T-cell (primary cell): Measurements from ENCODE around the gene PLCG1. TPM values are rescaled to one million over a fixed set of nuclear protein-coding genes. Genes with fewer than 3 reads are reported as not detected.
"Not testable (repeated sequence)": the region's sequence is repeated elsewhere in the genome, so short reads cannot be mapped to it uniquely, and the experiment has no call there.

Experiments
- ATAC-seq, 4 experiments: fragments of 200-7000 bp in 3 of 4; fragments of 150-1000 bp in 1 of 4; cut with Tn5 transposase; replicated peaks in 1 of 4; 1 replicate in 3 of 4; 2 replicates in 1 of 4; pipeline ENCODE4 v1.10.0; 2021; ENCODE audit warnings: moderate library complexity in 3 of 4, mild to moderate bottlenecking in 2 of 4, moderate number of reproducible peaks in 1 of 4
- CTCF ChIA-PET, 2 donors: fragments of 300-600 bp; sonication (Branson Sonifier 250); formaldehyde crosslinking; loops; one replicate each; lab custom pipeline; 2022; ENCODE audit warnings: antibody characterized with exemption in 2 of 2; lab: Charles Lee
- POLR2A ChIA-PET, 2 donors: fragments of 300-600 bp; sonication (Branson Sonifier 250); formaldehyde crosslinking; loops; one replicate each; lab custom pipeline; 2022; ENCODE audit warnings: antibody characterized with exemption in 2 of 2; lab: Charles Lee
- DNase-seq, 35 experiments: peaks; one replicate each; pipeline versions ENCODE4 v3.0.0 to v3.0.0-alpha.2; 2013 to 2023
- H3K27ac ChIP-seq: one replicate; pipeline ENCODE4 v1.5.1; 2013; ENCODE audit warnings: low read length
- H3K27me3 ChIP-seq, 2 experiments: replicated peaks in 1 of 2; 1 replicate in 1 of 2; 2 replicates in 1 of 2; pipeline versions ENCODE4 v1.6.1 to v1.7.0; 2013; ENCODE audit warnings: low read length in 1 of 2, mixed read lengths in 1 of 2; ENCODE audit not compliant: control insufficient read depth in 2 of 2, insufficient read depth in 2 of 2; ENCODE audit errors: extremely low read depth in 1 of 2
- H3K36me3 ChIP-seq, 2 donors: 1 replicate in 1 of 2; 2 replicates in 1 of 2; pipeline versions ENCODE4 v1.6.1 to v1.7.0; 2013; ENCODE audit warnings: low read length in 1 of 2; ENCODE audit not compliant: control insufficient read depth in 2 of 2, insufficient read depth in 1 of 2; ENCODE audit errors: extremely low read depth in 1 of 2
- H3K4me1 ChIP-seq, 2 experiments: 1 replicate in 1 of 2; 2 replicates in 1 of 2; pipeline versions ENCODE4 v1.6.1 to v1.7.0; 2013; ENCODE audit warnings: low read length in 2 of 2, mixed read lengths in 1 of 2; ENCODE audit not compliant: insufficient read depth in 2 of 2, control insufficient read depth in 1 of 2; ENCODE audit errors: extremely low read depth in 1 of 2
- H3K4me3 ChIP-seq, 2 donors: 1 replicate in 1 of 2; 2 replicates in 1 of 2; pipeline versions ENCODE4 v1.5.1 to v1.7.0; 2013; ENCODE audit warnings: mild to moderate bottlenecking in 2 of 2, low read length in 1 of 2, moderate library complexity in 1 of 2; ENCODE audit not compliant: control insufficient read depth in 1 of 2; ENCODE audit errors: extremely low read depth in 1 of 2
- H3K9me3 ChIP-seq: 2 replicates; pipeline ENCODE4 v1.7.0; 2013
- H3K27ac Mint-ChIP-seq, 2 donors: one replicate each; pipeline ENCODE4 v1.8.0; 2020 to 2021; ENCODE audit warnings: mild to moderate bottlenecking in 2 of 2, mixed read lengths in 2 of 2
- H3K27me3 Mint-ChIP-seq, 2 donors: one replicate each; pipeline ENCODE4 v1.8.0; 2021 to 2022; ENCODE audit warnings: mixed read lengths in 2 of 2
- H3K36me3 Mint-ChIP-seq: one replicate; pipeline ENCODE4 v1.8.0; 2021; ENCODE audit warnings: mixed read lengths
- H3K4me1 Mint-ChIP-seq, 3 donors: one replicate each; pipeline ENCODE4 v1.8.0; 2020 to 2022; ENCODE audit warnings: mixed read lengths in 3 of 3, mild to moderate bottlenecking in 1 of 3
- H3K4me3 Mint-ChIP-seq, 3 donors: one replicate each; pipeline ENCODE4 v1.8.0; 2020 to 2022; ENCODE audit warnings: mild to moderate bottlenecking in 3 of 3, mixed read lengths in 3 of 3, moderate library complexity in 3 of 3
- H3K9me3 Mint-ChIP-seq, 3 donors: one replicate each; pipeline ENCODE4 v1.8.0; 2020 to 2022; ENCODE audit warnings: mixed read lengths in 3 of 3
- WGBS: methylation state at CpG from one replicate; pipeline ENCODE4 v1.1.5; 2013; ENCODE audit warnings: missing lambda C conversion rate; ENCODE audit not compliant: insufficient coverage; 5-methylcytosine and 5-hydroxymethylcytosine counted together
- total RNA-seq, 35 experiments: library from RNA in 6 of 35; stranded (reverse) in 6 of 35; fragments of 120-200 nt in 1 of 35; gene quantifications; one replicate each; pipeline versions ENCODE4 v1.2.1 to v1.2.4 and lab custom pipeline; 2013 to 2026

The PLCG1 gene
- total RNA-seq, 5 donors from 2014 or later (not counting 1 experiment from before 2014, with no cell fraction given) = 390 to 589 (median 444) TPM

DNA sequence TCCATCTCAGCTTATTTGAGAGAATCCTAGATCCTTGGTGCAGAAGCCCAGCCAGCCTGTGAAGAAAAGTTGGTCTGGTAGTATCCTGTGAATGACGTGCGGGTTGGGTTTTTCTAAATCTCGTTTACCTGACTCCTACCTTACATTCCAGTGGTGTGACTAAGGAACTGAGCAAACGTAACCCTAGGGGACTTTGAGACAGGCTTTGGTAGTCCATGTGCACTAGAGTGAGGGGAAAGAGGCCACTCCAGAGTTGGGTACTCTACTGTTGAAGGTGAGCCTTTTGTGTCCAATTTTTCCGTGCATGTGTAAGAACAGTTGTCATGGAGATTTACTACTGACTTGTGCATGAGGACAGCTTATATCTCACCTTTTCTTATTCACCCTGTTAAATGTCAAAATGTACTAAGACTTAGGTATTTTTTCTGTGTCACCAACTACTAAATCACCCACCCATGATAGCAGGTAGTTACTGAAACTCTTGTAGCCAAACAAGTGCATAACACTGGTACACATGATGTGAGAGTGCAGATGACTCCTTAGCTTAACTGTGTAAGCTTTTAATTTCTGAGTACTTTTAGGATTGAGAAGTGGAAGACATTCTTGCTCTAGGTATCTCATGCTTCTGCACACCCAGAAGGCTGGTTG is 26.3 kb upstream of the PLCG1 start:
- Mint-ChIP-seq H3K27ac (no peak overlapping the region), H3K4me3 (no peak overlapping the region), H3K27me3 (no peaks in the 10 kb centered on the region), H3K4me1 (peaks cover 0 to 2% (median 0%) of the 10 kb centered on the region in 3 donors), H3K36me3 (peaks cover 60% of the 10 kb centered on the region), H3K9me3 (no peaks in the 10 kb centered on the region)
- H3K36me3 ChIP-seq = peaks cover 0 to 60% of the 10 kb centered on the region in 2 donors
- no peak for DNase-seq
- WGBS = no CpG with 5 or more reads among the region's 5 CpGs
- H3K27me3 ChIP-seq = no peaks in the 10 kb centered on the region
- CTCF ChIA-PET = interaction anchor here (0.6 to 1.0 kb wide), 2 partner anchors 24 to 203 kb away, joined by 3 to 4 read pairs; no protein-coding TSS in a partner anchor
- no peak overlapping the region for H3K4me3 ChIP-seq
- ATAC-seq = no peak
- H3K4me1 ChIP-seq = no peaks in the 10 kb centered on the region
- no peaks in the 10 kb centered on the region for H3K9me3 ChIP-seq
- no peak overlapping the region for H3K27ac ChIP-seq
- POLR2A ChIA-PET = interaction anchor here in 1 of 2 donors (0.7 kb wide), 2 partner anchors 20 to 28 kb away, joined by 3 to 8 read pairs; no protein-coding TSS in a partner anchor

GRCh38 chr20:41111578-41111951 is 25.8 kb upstream of the PLCG1 start:
- Histone ChIP-seq H3K4me3 (no peak overlapping the region), H3K9me3 (no peaks in the 10 kb centered on the region), H3K36me3 (peaks cover 0 to 65% of the 10 kb centered on the region in 2 donors), H3K27ac (no peak overlapping the region), H3K27me3 (no peaks in the 10 kb centered on the region), H3K4me1 (no peaks in the 10 kb centered on the region)
- CTCF ChIA-PET = interaction anchor here (0.6 to 1.0 kb wide), 2 partner anchors 24 to 202 kb away, joined by 3 to 4 read pairs; no protein-coding TSS in a partner anchor
- H3K4me1 Mint-ChIP-seq = peaks cover 0 to 2% (median 0%) of the 10 kb centered on the region in 3 donors
- H3K4me3 Mint-ChIP-seq = no peak overlapping the region
- ATAC-seq (no peak), DNase-seq (no peak)
- H3K9me3 Mint-ChIP-seq = no peaks in the 10 kb centered on the region
- no peaks in the 10 kb centered on the region for H3K27me3 Mint-ChIP-seq
- peaks cover 65% of the 10 kb centered on the region for H3K36me3 Mint-ChIP-seq
- POLR2A ChIA-PET = interaction anchor here in 1 of 2 donors (0.7 kb wide), 2 partner anchors 20 to 28 kb away, joined by 3 to 8 read pairs; no protein-coding TSS in a partner anchor
- no peak overlapping the region for H3K27ac Mint-ChIP-seq
- WGBS = no CpG with 5 or more reads among the region's 5 CpGs

DNA sequence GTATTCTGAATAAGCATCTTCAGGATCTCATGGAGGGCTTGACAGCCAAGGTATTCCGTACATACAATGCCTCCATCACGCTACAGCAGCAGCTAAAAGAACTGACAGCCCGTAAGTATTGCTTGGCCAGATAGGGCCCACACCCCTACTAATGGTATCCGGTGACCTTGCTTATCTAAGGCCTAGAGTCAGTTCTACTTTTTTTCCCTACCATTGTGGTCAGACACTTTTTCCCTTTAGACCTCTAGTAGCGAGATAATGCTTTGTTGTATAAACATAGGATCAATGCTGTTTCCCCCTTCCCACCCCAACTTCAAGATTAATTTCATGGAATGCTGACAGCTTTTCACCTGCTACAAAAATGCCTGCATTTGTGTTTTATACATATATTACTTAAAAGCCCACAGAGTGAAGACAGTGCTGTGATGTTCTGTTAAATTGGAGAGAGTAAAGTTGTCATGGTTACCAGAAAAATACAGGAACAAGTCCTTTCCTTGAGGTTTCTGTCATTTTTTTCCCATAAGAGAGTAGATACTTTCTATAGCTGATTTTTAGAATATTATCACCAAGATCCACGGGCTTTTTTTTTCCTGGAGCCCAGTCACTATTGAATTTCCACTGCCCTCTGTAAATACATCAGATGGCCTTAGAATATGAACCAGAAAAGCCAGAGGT is 20.9 kb upstream of the PLCG1 start:
- Histone ChIP-seq H3K4me3 (no peak overlapping the region), H3K9me3 (no peaks in the 10 kb centered on the region), H3K4me1 (peaks cover 0 to 3% of the 10 kb centered on the region in 2 experiments), H3K27ac (no peak overlapping the region), H3K27me3 (no peaks in the 10 kb centered on the region), H3K36me3 (peaks cover 12 to 88% of the 10 kb centered on the region in 2 donors)
- Mint-ChIP-seq H3K4me1 (peaks cover 0 to 8% (median 2%) of the 10 kb centered on the region in 3 donors), H3K9me3 (no peaks in the 10 kb centered on the region), H3K27ac (peak overlapping the region; percentile 13 to 58), H3K4me3 (no peak overlapping the region), H3K27me3 (no peaks in the 10 kb centered on the region), H3K36me3 (peaks cover 69% of the 10 kb centered on the region)
- POLR2A ChIA-PET = no interaction called here
- 97% methylated on average over 4 of the region's 6 CpGs for WGBS
- ATAC-seq (no peak), DNase-seq (no peak)
- CTCF ChIA-PET = no interaction called here

DNA sequence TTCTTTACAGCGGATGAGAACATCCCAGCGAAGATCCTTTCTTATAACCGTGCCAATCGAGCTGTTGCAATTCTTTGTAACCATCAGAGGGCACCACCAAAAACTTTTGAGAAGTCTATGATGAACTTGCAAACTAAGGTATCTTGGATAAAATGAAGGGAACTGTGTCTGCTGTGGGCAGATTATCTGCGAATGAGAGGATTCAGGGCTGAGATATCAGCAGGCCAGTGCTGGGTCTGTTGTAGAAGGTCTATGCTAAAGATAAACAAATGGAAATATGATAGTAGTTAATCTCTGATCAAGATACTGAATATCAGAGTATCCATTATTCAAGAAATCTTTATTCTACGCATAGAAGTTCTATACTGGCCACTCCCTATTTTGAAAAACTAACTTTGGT is 19.2 kb upstream of the PLCG1 start:
- H3K4me3 ChIP-seq, H3K9me3 ChIP-seq, DNase-seq, H3K9me3 Mint-ChIP-seq, POLR2A ChIA-PET, H3K4me1 ChIP-seq, ATAC-seq, H3K27me3 Mint-ChIP-seq, H3K4me3 Mint-ChIP-seq, H3K4me1 Mint-ChIP-seq, H3K27ac ChIP-seq, H3K27me3 ChIP-seq: not testable (repeated sequence)
- peaks cover 15 to 92% of the 10 kb centered on the region in 2 donors for H3K36me3 ChIP-seq
- WGBS = no CpG with 5 or more reads among the region's 6 CpGs
- Mint-ChIP-seq H3K36me3 (peaks cover 68% of the 10 kb centered on the region), H3K27ac (peak overlapping the region in 1 of 2 donors; percentile 45)
- CTCF ChIA-PET = interaction anchor here in 1 of 2 donors (0.5 kb wide), 1 partner anchor 44 kb away, joined by 3 read pairs; no protein-coding TSS in a partner anchor

- Histone ChIP-seq H3K27ac (no peak overlapping the region), H3K4me3 (no peak overlapping the region), H3K27me3 (no peaks in the 10 kb centered on the region), H3K36me3 (peaks cover 15 to 89% of the 10 kb centered on the region in 2 donors), H3K9me3 (no peaks in the 10 kb centered on the region), H3K4me1 (peaks cover 0 to 3% of the 10 kb centered on the region in 2 experiments)
- ATAC-seq = no peak
- no peaks in the 10 kb centered on the region for H3K27me3 Mint-ChIP-seq
- no peak overlapping the region for H3K4me3 Mint-ChIP-seq
- POLR2A ChIA-PET = no interaction called here
- 100% methylated on average over 2 of the region's 3 CpGs for WGBS
- peaks cover 68% of the 10 kb centered on the region for H3K36me3 Mint-ChIP-seq
- CTCF ChIA-PET = interaction anchor here in 1 of 2 donors (0.5 kb wide), 1 partner anchor 45 kb away, joined by 3 read pairs; no protein-coding TSS in a partner anchor
- DNase-seq = no peak
- H3K9me3 Mint-ChIP-seq = no peaks in the 10 kb centered on the region
- no peak overlapping the region for H3K27ac Mint-ChIP-seq
- H3K4me1 Mint-ChIP-seq = peaks cover 0 to 10% (median 2%) of the 10 kb centered on the region in 3 donors
Observed at GRCh38 chr20:41118632-41119031, 18.7 kb upstream of the PLCG1 start.
